Astrocyte (in vitro differentiated cells and primary cell): ENCODE data around the gene GPR42. TPM values are rescaled to one million over a fixed set of nuclear protein-coding genes. Genes with fewer than 3 reads are reported as not detected.

Source experiments
- DNase-seq: peaks from one replicate; pipeline ENCODE4 v3.0.0-alpha.2; 2010; ENCODE audit warnings: low read depth
- FAIRE-seq: peaks from 2 replicates; lab custom pipeline; 2011; peaks lifted over from hg19 to GRCh38; lab: Jason Lieb, UNC
- H2AFZ ChIP-seq: 2 replicates; pipeline ENCODE4 v1.6.0; 2012; ENCODE audit warnings: low read depth, low read length, inconsistent platforms
- H3K27ac ChIP-seq: 2 replicates; pipeline ENCODE4 v1.5.1; 2011; ENCODE audit warnings: low read depth, low read length, inconsistent platforms
- H3K27me3 ChIP-seq: 2 replicates; pipeline ENCODE4 v1.6.0; 2011; ENCODE audit warnings: low read length, inconsistent platforms; ENCODE audit not compliant: insufficient read depth
- H3K36me3 ChIP-seq: 2 replicates; pipeline ENCODE4 v1.5.1; 2011; ENCODE audit warnings: low read length, inconsistent platforms; ENCODE audit not compliant: insufficient read depth
- H3K4me1 ChIP-seq: 2 replicates; pipeline ENCODE4 v1.5.1; 2011; ENCODE audit warnings: low read length, inconsistent platforms; ENCODE audit not compliant: insufficient read depth
- H3K4me2 ChIP-seq: 2 replicates; pipeline ENCODE4 v1.6.0; 2012; ENCODE audit warnings: low read length, inconsistent platforms
- H3K4me3 ChIP-seq: 2 replicates; pipeline ENCODE4 v1.5.1; 2011; ENCODE audit warnings: low read depth, mild to moderate bottlenecking, low read length, inconsistent platforms; ENCODE audit not compliant: insufficient read depth
- H3K79me2 ChIP-seq: 2 replicates; pipeline ENCODE4 v1.6.0; 2012; ENCODE audit warnings: mild to moderate bottlenecking, low read length, inconsistent platforms; ENCODE audit not compliant: insufficient read depth
- H3K9ac ChIP-seq: 2 replicates; pipeline ENCODE4 v1.6.0; 2012; ENCODE audit warnings: mild to moderate bottlenecking, low read length, inconsistent platforms
- H3K9me3 ChIP-seq: 2 replicates; pipeline ENCODE4 v1.5.1; 2012; ENCODE audit warnings: low read depth, mild to moderate bottlenecking, low read length, inconsistent platforms; ENCODE audit not compliant: insufficient read depth
- H4K20me1 ChIP-seq: 2 replicates; pipeline ENCODE4 v1.6.0; 2012; ENCODE audit warnings: low read length, inconsistent platforms; ENCODE audit not compliant: insufficient read depth
- H3K27ac Mint-ChIP-seq: one replicate; pipeline ENCODE4 v1.8.0; 2021; ENCODE audit warnings: mild to moderate bottlenecking, mixed read lengths; ENCODE audit not compliant: unreplicated experiment
- H3K27me3 Mint-ChIP-seq: one replicate; pipeline ENCODE4 v1.8.0; 2021; ENCODE audit warnings: low read depth, mixed read lengths; ENCODE audit not compliant: unreplicated experiment
- H3K36me3 Mint-ChIP-seq: one replicate; pipeline ENCODE4 v1.8.0; 2021; ENCODE audit warnings: low read depth, mixed read lengths; ENCODE audit not compliant: unreplicated experiment
- H3K4me1 Mint-ChIP-seq: one replicate; pipeline ENCODE4 v1.8.0; 2021; ENCODE audit warnings: low read depth, mixed read lengths; ENCODE audit not compliant: unreplicated experiment
- H3K4me3 Mint-ChIP-seq: one replicate; pipeline ENCODE4 v1.8.0; 2021; ENCODE audit warnings: mild to moderate bottlenecking, moderate library complexity, mixed read lengths; ENCODE audit not compliant: unreplicated experiment
- H3K9me3 Mint-ChIP-seq: one replicate; pipeline ENCODE4 v1.8.0; 2021; ENCODE audit warnings: mild to moderate bottlenecking, mixed read lengths; ENCODE audit not compliant: unreplicated experiment
- CTCF ChIP-seq: IDR thresholded peaks from 2 replicates; pipeline ENCODE4 v1.5.1; 2011; ENCODE audit warnings: low read depth, mild to moderate bottlenecking, inconsistent platforms, low read length, moderate library complexity; ENCODE audit not compliant: insufficient read depth
- EZH2 ChIP-seq: IDR thresholded peaks from 2 replicates; pipeline ENCODE4 v1.6.1; 2012; ENCODE audit warnings: mild to moderate bottlenecking, low read length, inconsistent platforms; ENCODE audit not compliant: insufficient read depth
- total RNA-seq: library from RNA; stranded (reverse); gene quantifications from 2 replicates; pipeline ENCODE4 v1.2.1, GENCODE V29; 2021

Gene GPR42
- total RNA-seq, 1 donor from 2014 or later = not detected

- no peak for DNase-seq
- Histone ChIP-seq H4K20me1 (no peaks in the 10 kb centered on the region), H3K27me3 (peaks cover 3% of the 10 kb centered on the region), H3K9me3 (no peaks in the 10 kb centered on the region), H3K4me2 (no peak within 1 kb of the TSS), H2AFZ (no peak within 1 kb of the TSS), H3K4me3 (no peak within 1 kb of the TSS), H3K36me3 (no peaks in the 10 kb centered on the region), H3K27ac (no peak within 1 kb of the TSS), H3K9ac (no peak within 1 kb of the TSS), H3K79me2 (no peaks in the 10 kb centered on the region), H3K4me1 (no peaks in the 10 kb centered on the region)
- no peak within 1 kb of the TSS for H3K4me3 Mint-ChIP-seq
- peaks cover 3% of the 10 kb centered on the region for H3K4me1 Mint-ChIP-seq
- no peaks in the 10 kb centered on the region for H3K9me3 Mint-ChIP-seq
- no peaks in the 10 kb centered on the region for H3K36me3 Mint-ChIP-seq
- peaks cover 58% of the 10 kb centered on the region for H3K27me3 Mint-ChIP-seq
- H3K27ac Mint-ChIP-seq = no peak within 1 kb of the TSS
- FAIRE-seq = no peak
- TF ChIP-seq EZH2 (no peak), CTCF (no peak)
These were observed 23.5 kb upstream of the GPR42 start, which contains the start of gene FFAR1 for GRCh38 chr19:35347171-35347929. Gene FFAR1 (plus strand): TSS chr19:35347902. CDS start chr19:35351552, 3,650 bp downstream.

GRCh38 chr19:35347930-35348298, 23.0 kb upstream of the GPR42 start:
- DNase-seq = no peak
- no peak for FAIRE-seq
- H3K4me1 Mint-ChIP-seq = peaks cover 3% of the 10 kb centered on the region

More at GRCh38 chr19:35347930-35348298, 23.0 kb upstream of the GPR42 start:
- Histone ChIP-seq H3K9ac (no peak overlapping the region), H4K20me1 (no peaks in the 10 kb centered on the region), H3K36me3 (no peaks in the 10 kb centered on the region), H2AFZ (no peak overlapping the region), H3K4me1 (no peaks in the 10 kb centered on the region), H3K4me2 (no peak overlapping the region), H3K9me3 (no peaks in the 10 kb centered on the region), H3K27ac (no peak overlapping the region), H3K27me3 (peaks cover 3% of the 10 kb centered on the region), H3K79me2 (no peaks in the 10 kb centered on the region), H3K4me3 (no peak overlapping the region)
- Mint-ChIP-seq H3K27ac (no peak overlapping the region), H3K36me3 (no peaks in the 10 kb centered on the region), H3K27me3 (peaks cover 60% of the 10 kb centered on the region), H3K4me3 (no peak overlapping the region), H3K9me3 (no peaks in the 10 kb centered on the region)
- TF ChIP-seq EZH2 (no peak), CTCF (no peak)
